GM18909 (cell line): ENCODE results near the gene EXOC4.

ENCODE experiments used
- ATAC-seq: cut with Tn5 transposase; IDR thresholded peaks from one replicate; pipeline ENCODE4 v1.9.1; 2021; ENCODE audit warnings: mild to moderate bottlenecking; ENCODE audit not compliant: unreplicated experiment, poor library complexity

EXOC4 gene

GRCh38 chr7:133724694-133725093 lies 471.8 kb downstream of the EXOC4 start:
- ATAC-seq = no peak

GRCh38 chr7:133727476-133728214 lies 474.8 kb downstream of the EXOC4 start:
- no peak for ATAC-seq

- no peak for ATAC-seq
These were observed 477.5 kb downstream of the EXOC4 start for GRCh38 chr7:133730360-133730759.

GRCh38 chr7:133733401-133733800 lies 480.5 kb downstream of the EXOC4 start:
- no peak for ATAC-seq

- no peak for ATAC-seq
These were observed 482.3 kb downstream of the EXOC4 start for GRCh38 chr7:133735222-133735621.

- ATAC-seq = no peak
These were observed 486.9 kb downstream of the EXOC4 start for GRCh38 chr7:133739817-133740216.

GRCh38 chr7:133741078-133741477 lies 488.2 kb downstream of the EXOC4 start:
- no peak for ATAC-seq

GRCh38 chr7:133741703-133742102 lies 488.8 kb downstream of the EXOC4 start:
- ATAC-seq = no peak

- no peak for ATAC-seq
These were observed 490.0 kb downstream of the EXOC4 start for GRCh38 chr7:133742709-133743538.

GRCh38 chr7:133744451-133744850 lies 491.6 kb downstream of the EXOC4 start:
- ATAC-seq = no peak

- ATAC-seq = no peak
These were observed 493.4 kb downstream of the EXOC4 start for GRCh38 chr7:133746305-133746704.

GRCh38 chr7:133746847-133747246 lies 494.0 kb downstream of the EXOC4 start:
- no peak for ATAC-seq

- ATAC-seq = no peak
These were observed 495.8 kb downstream of the EXOC4 start for GRCh38 chr7:133748443-133749407.

GRCh38 chr7:133750287-133750686 lies 497.4 kb downstream of the EXOC4 start:
- no peak for ATAC-seq

- no peak for ATAC-seq
These were observed 498.2 kb downstream of the EXOC4 start for GRCh38 chr7:133751079-133751478.

- ATAC-seq = no peak
These were observed 500.6 kb downstream of the EXOC4 start for GRCh38 chr7:133753513-133753912.

GRCh38 chr7:133754708-133755107 lies 501.8 kb downstream of the EXOC4 start:
- ATAC-seq = no peak

- ATAC-seq = no peak
These were observed 503.0 kb downstream of the EXOC4 start for GRCh38 chr7:133755901-133756300.

- no peak for ATAC-seq
These were observed 508.6 kb downstream of the EXOC4 start for GRCh38 chr7:133761443-133761842.

GRCh38 chr7:133763076-133763640 lies 510.3 kb downstream of the EXOC4 start:
- ATAC-seq = no peak
